Astrocyte of the spinal cord (primary cell): ENCODE measurements around the gene CGN.

Experiments used
- DNase-seq: peaks from one replicate; pipeline ENCODE4 v3.0.0; 2011; ENCODE audit warnings: low read depth, low spot score
- H3K4me3 ChIP-seq: 2 replicates; pipeline ENCODE4 v1.5.1; 2011; ENCODE audit warnings: low read depth, mild to moderate bottlenecking, low read length, moderate library complexity
- in situ Hi-C: cut with HindIII; loops from 2 replicates; pipeline ENCODE4 v1.10.0; 2017; ENCODE audit warnings: low sequenced_read_pairs
- TF ChIP-seq, protein P1 (sequence below): IDR thresholded peaks from 2 replicates; pipeline ENCODE4 v1.5.1; 2012; ENCODE audit warnings: low read depth, mild to moderate bottlenecking, low read length, inconsistent platforms

CGN gene

DNA sequence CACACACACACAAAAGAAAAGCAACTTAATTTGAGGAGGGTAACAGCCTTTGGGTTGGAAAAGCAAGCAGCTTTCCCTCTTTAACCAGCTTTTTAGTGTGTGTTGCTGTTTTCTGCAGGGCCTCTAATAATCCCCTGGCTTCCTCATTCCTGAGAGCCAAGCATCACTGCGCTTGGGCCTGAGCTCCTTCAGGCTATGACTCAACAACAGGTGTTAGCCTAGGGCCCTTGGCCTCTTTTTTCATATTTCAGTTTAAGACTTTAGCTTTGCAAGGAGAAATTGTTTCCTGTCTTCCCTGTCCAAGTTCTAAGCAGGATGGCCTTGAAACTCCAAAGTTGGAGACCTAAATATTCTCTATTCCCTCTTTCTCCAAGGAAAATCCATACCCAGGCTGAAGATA is 74.4 kb downstream of the CGN start:
- in situ Hi-C loops, result no loop called here
- TF ChIP-seq, protein P1, sequence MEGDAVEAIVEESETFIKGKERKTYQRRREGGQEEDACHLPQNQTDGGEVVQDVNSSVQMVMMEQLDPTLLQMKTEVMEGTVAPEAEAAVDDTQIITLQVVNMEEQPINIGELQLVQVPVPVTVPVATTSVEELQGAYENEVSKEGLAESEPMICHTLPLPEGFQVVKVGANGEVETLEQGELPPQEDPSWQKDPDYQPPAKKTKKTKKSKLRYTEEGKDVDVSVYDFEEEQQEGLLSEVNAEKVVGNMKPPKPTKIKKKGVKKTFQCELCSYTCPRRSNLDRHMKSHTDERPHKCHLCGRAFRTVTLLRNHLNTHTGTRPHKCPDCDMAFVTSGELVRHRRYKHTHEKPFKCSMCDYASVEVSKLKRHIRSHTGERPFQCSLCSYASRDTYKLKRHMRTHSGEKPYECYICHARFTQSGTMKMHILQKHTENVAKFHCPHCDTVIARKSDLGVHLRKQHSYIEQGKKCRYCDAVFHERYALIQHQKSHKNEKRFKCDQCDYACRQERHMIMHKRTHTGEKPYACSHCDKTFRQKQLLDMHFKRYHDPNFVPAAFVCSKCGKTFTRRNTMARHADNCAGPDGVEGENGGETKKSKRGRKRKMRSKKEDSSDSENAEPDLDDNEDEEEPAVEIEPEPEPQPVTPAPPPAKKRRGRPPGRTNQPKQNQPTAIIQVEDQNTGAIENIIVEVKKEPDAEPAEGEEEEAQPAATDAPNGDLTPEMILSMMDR, result no peak
- no peak overlapping the region for H3K4me3 ChIP-seq
- peak; percentile 69 for DNase-seq
